GM23338 (cell line): ENCODE results near the gene CNGA4. TPM values are rescaled to one million over a fixed set of nuclear protein-coding genes. Genes with fewer than 3 reads are reported as not detected.
A peak's percentile ranks its signal among the peaks of the same experiment; 100 is the strongest.

Experiments used
- ATAC-seq: fragments of 200-7000 bp; cut with Tn5 transposase; 3 replicates; pipeline ENCODE4 v1.9.1; 2020
- DNase-seq: peaks from one replicate; pipeline ENCODE4 v3.0.0-alpha.2; 2015; ENCODE audit warnings: low spot score
- H2AFZ ChIP-seq: fragments of 200-600 bp; sonication (generic); 2 replicates; pipeline ENCODE4 v1.8.0; 2016; ENCODE audit warnings: antibody characterized with exemption, mild to moderate bottlenecking, moderate library complexity
- H3F3A ChIP-seq: fragments of 200-600 bp; sonication (generic); replicated peaks from 2 replicates; pipeline ENCODE4 v1.8.0; 2017; ENCODE audit warnings: antibody characterized with exemption, mixed run types, low read depth
- H3K27ac ChIP-seq: fragments of 200-600 bp; sonication (generic); 2 replicates; pipeline ENCODE4 v1.6.1; 2016; ENCODE audit warnings: low read depth
- H3K27me3 ChIP-seq: fragments of 200-600 bp; sonication (generic); 2 replicates; pipeline ENCODE4 v1.8.0; 2016; ENCODE audit warnings: mild to moderate bottlenecking, mixed run types, moderate library complexity; ENCODE audit not compliant: insufficient read depth
- H3K36me3 ChIP-seq: fragments of 200-600 bp; sonication (generic); 2 replicates; pipeline ENCODE4 v1.8.0; 2016; ENCODE audit warnings: mild to moderate bottlenecking; ENCODE audit not compliant: insufficient read depth
- H3K4me1 ChIP-seq: fragments of 200-600 bp; sonication (generic); 2 replicates; pipeline ENCODE4 v1.8.0; 2016; ENCODE audit warnings: mild to moderate bottlenecking, moderate library complexity; ENCODE audit not compliant: insufficient read depth
- H3K4me2 ChIP-seq: fragments of 200-600 bp; sonication (generic); 2 replicates; pipeline ENCODE4 v1.7.1; 2017; ENCODE audit warnings: mixed run types
- H3K4me3 ChIP-seq: fragments of 200-600 bp; sonication (generic); 2 replicates; pipeline ENCODE4 v1.6.1; 2016; ENCODE audit warnings: mixed run types
- H3K79me2 ChIP-seq: fragments of 200-600 bp; sonication (generic); replicated peaks from 2 replicates; pipeline ENCODE4 v1.8.0; 2017; ENCODE audit warnings: mild to moderate bottlenecking; ENCODE audit not compliant: insufficient read depth
- H3K9me2 ChIP-seq: fragments of 200-600 bp; sonication (generic); 2 replicates; pipeline ENCODE4 v1.8.0; 2017; ENCODE audit not compliant: insufficient read depth
- H4K20me1 ChIP-seq: fragments of 200-600 bp; sonication (generic); replicated peaks from 2 replicates; pipeline ENCODE4 v1.8.0; 2017; ENCODE audit warnings: mild to moderate bottlenecking; ENCODE audit not compliant: insufficient read depth
- H3K27ac Mint-ChIP-seq: 2 replicates; pipeline ENCODE4 v1.8.0; 2020; ENCODE audit warnings: inconsistent platforms, mild to moderate bottlenecking, moderate library complexity, mixed read lengths
- H3K27me3 Mint-ChIP-seq: 3 replicates; pipeline ENCODE4 v1.8.0; 2022; ENCODE audit warnings: low read depth, mild to moderate bottlenecking, moderate library complexity, mixed read lengths, inconsistent platforms; ENCODE audit not compliant: insufficient read depth, poor library complexity
- H3K36me3 Mint-ChIP-seq: 3 replicates; pipeline ENCODE4 v1.8.0; 2021; ENCODE audit warnings: low read depth, mild to moderate bottlenecking, inconsistent platforms, moderate library complexity, mixed read lengths
- H3K4me1 Mint-ChIP-seq: 3 replicates; pipeline ENCODE4 v1.8.0; 2020; ENCODE audit warnings: mild to moderate bottlenecking, inconsistent platforms, mixed read lengths
- H3K4me3 Mint-ChIP-seq: 3 replicates; pipeline ENCODE4 v1.8.0; 2021; ENCODE audit warnings: moderate library complexity, mild to moderate bottlenecking, inconsistent platforms, mixed read lengths
- H3K9me3 Mint-ChIP-seq: 3 replicates; pipeline ENCODE4 v1.8.0; 2020; ENCODE audit warnings: moderate library complexity, mild to moderate bottlenecking, inconsistent platforms, mixed read lengths
- CREB1 ChIP-seq: fragments of 250-450 bp; sonication (Bioruptor Pico); IDR thresholded peaks from 2 replicates; pipeline ENCODE4 v1.5.0; 2020; ENCODE audit warnings: low read depth, mild to moderate bottlenecking, moderate library complexity
- ETS1 ChIP-seq: IDR thresholded peaks from 2 replicates; pipeline ENCODE4 v1.6.1; 2016; ENCODE audit warnings: antibody characterized with exemption
- EZH2 ChIP-seq: fragments of 200-600 bp; sonication (generic); IDR thresholded peaks from one replicate; pipeline ENCODE4 v1.8.0; 2017; ENCODE audit warnings: antibody characterized with exemption, mild to moderate bottlenecking, low read depth; ENCODE audit not compliant: unreplicated experiment
- EZH2phosphoT487 ChIP-seq: fragments of 200-600 bp; sonication (generic); IDR thresholded peaks from one replicate; pipeline ENCODE4 v1.8.1; 2018; ENCODE audit warnings: antibody characterized with exemption; ENCODE audit not compliant: unreplicated experiment
- JUNB ChIP-seq: IDR thresholded peaks from one replicate; pipeline ENCODE4 v1.6.1; 2016; ENCODE audit warnings: antibody characterized with exemption; ENCODE audit not compliant: unreplicated experiment
- NANOG ChIP-seq: IDR thresholded peaks from 2 replicates; pipeline ENCODE4 v1.6.1; 2016; ENCODE audit warnings: antibody characterized with exemption, borderline replicate concordance
- STAT1 ChIP-seq: IDR thresholded peaks from one replicate; pipeline ENCODE4 v1.6.1; 2016; ENCODE audit warnings: antibody characterized with exemption; ENCODE audit not compliant: unreplicated experiment
- ZNF114 ChIP-seq: fragments of 250-450 bp; sonication (Bioruptor Pico); IDR thresholded peaks from 2 replicates; pipeline ENCODE4 v1.5.0; 2020; ENCODE audit warnings: mild to moderate bottlenecking, moderate library complexity
- ZNF331 ChIP-seq: fragments of 250-450 bp; sonication (Bioruptor Pico); IDR thresholded peaks from 2 replicates; pipeline ENCODE4 v1.5.0; 2020; ENCODE audit warnings: low read depth, mild to moderate bottlenecking, moderate library complexity
- polyA plus RNA-seq: library from polyadenylated mRNA; unstranded; fragments of >200 nt; fragmentation: Nextera tagmentation; extraction: Ambion mirVana; gene quantifications from 2 replicates; pipeline ENCODE4 v1.2.1, GENCODE V29; 2016
- total RNA-seq: library from RNA; depleted of rRNA; stranded (reverse); fragments of >200 nt; shearing (Covaris generic); gene quantifications from 2 replicates; pipeline ENCODE4 v1.2.3, GENCODE V29; 2014
- TF ChIP-seq, protein P1 (sequence below): IDR thresholded peaks from one replicate; pipeline ENCODE4 v1.6.1; 2018; ENCODE audit warnings: antibody characterized with exemption; ENCODE audit not compliant: unreplicated experiment
- TF ChIP-seq, protein P2 (sequence below): fragments of 250-450 bp; sonication (Bioruptor Pico); IDR thresholded peaks from 2 replicates; pipeline ENCODE4 v1.5.0; 2020; ENCODE audit warnings: mild to moderate bottlenecking, moderate library complexity

The CNGA4 gene
- total and polyA plus RNA-seq, 2 experiments from 2014 or later, result 0.15 TPM; not detected in 1

- 0 out of 2 replicates have a peak, but pooled peaks cover 3% of the 10 kb centered on the region for H3K4me1 ChIP-seq
- H2AFZ ChIP-seq, result peak overlapping the region; percentile 34; the same call in 1 of the 2 replicates
- no peak overlapping the region for H3K27ac Mint-ChIP-seq
- H3K4me2 ChIP-seq, result no peak overlapping the region
- H4K20me1 ChIP-seq, result no peaks in the 10 kb centered on the region
- H3K4me3 Mint-ChIP-seq, result no peak overlapping the region
- H3K27me3 ChIP-seq, result peaks cover 25% of the 10 kb centered on the region
- no peak for DNase-seq
- no peaks in the 10 kb centered on the region for H3K27me3 Mint-ChIP-seq
- ATAC-seq, result peak; percentile 19
- H3K4me3 ChIP-seq, result no peak overlapping the region
- no peaks in the 10 kb centered on the region for H3K36me3 Mint-ChIP-seq
- H3F3A ChIP-seq, result no peaks in the 10 kb centered on the region
- no peaks in the 10 kb centered on the region; the same call in 2 of the 3 replicates for H3K9me3 Mint-ChIP-seq
- TF ChIP-seq JUNB (no peak), CREB1 (CRISPR knock-in tag) (no peak), ZNF114 (CRISPR knock-in tag) (no peak), EZH2 (no peak), ZNF331 (CRISPR knock-in tag) (no peak), EZH2phosphoT487 (no peak), STAT1 (no peak), ETS1 (no peak), NANOG (no peak)
- TF ChIP-seq, protein P1, sequence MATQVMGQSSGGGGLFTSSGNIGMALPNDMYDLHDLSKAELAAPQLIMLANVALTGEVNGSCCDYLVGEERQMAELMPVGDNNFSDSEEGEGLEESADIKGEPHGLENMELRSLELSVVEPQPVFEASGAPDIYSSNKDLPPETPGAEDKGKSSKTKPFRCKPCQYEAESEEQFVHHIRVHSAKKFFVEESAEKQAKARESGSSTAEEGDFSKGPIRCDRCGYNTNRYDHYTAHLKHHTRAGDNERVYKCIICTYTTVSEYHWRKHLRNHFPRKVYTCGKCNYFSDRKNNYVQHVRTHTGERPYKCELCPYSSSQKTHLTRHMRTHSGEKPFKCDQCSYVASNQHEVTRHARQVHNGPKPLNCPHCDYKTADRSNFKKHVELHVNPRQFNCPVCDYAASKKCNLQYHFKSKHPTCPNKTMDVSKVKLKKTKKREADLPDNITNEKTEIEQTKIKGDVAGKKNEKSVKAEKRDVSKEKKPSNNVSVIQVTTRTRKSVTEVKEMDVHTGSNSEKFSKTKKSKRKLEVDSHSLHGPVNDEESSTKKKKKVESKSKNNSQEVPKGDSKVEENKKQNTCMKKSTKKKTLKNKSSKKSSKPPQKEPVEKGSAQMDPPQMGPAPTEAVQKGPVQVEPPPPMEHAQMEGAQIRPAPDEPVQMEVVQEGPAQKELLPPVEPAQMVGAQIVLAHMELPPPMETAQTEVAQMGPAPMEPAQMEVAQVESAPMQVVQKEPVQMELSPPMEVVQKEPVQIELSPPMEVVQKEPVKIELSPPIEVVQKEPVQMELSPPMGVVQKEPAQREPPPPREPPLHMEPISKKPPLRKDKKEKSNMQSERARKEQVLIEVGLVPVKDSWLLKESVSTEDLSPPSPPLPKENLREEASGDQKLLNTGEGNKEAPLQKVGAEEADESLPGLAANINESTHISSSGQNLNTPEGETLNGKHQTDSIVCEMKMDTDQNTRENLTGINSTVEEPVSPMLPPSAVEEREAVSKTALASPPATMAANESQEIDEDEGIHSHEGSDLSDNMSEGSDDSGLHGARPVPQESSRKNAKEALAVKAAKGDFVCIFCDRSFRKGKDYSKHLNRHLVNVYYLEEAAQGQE, result no peak
- TF ChIP-seq, protein P2, sequence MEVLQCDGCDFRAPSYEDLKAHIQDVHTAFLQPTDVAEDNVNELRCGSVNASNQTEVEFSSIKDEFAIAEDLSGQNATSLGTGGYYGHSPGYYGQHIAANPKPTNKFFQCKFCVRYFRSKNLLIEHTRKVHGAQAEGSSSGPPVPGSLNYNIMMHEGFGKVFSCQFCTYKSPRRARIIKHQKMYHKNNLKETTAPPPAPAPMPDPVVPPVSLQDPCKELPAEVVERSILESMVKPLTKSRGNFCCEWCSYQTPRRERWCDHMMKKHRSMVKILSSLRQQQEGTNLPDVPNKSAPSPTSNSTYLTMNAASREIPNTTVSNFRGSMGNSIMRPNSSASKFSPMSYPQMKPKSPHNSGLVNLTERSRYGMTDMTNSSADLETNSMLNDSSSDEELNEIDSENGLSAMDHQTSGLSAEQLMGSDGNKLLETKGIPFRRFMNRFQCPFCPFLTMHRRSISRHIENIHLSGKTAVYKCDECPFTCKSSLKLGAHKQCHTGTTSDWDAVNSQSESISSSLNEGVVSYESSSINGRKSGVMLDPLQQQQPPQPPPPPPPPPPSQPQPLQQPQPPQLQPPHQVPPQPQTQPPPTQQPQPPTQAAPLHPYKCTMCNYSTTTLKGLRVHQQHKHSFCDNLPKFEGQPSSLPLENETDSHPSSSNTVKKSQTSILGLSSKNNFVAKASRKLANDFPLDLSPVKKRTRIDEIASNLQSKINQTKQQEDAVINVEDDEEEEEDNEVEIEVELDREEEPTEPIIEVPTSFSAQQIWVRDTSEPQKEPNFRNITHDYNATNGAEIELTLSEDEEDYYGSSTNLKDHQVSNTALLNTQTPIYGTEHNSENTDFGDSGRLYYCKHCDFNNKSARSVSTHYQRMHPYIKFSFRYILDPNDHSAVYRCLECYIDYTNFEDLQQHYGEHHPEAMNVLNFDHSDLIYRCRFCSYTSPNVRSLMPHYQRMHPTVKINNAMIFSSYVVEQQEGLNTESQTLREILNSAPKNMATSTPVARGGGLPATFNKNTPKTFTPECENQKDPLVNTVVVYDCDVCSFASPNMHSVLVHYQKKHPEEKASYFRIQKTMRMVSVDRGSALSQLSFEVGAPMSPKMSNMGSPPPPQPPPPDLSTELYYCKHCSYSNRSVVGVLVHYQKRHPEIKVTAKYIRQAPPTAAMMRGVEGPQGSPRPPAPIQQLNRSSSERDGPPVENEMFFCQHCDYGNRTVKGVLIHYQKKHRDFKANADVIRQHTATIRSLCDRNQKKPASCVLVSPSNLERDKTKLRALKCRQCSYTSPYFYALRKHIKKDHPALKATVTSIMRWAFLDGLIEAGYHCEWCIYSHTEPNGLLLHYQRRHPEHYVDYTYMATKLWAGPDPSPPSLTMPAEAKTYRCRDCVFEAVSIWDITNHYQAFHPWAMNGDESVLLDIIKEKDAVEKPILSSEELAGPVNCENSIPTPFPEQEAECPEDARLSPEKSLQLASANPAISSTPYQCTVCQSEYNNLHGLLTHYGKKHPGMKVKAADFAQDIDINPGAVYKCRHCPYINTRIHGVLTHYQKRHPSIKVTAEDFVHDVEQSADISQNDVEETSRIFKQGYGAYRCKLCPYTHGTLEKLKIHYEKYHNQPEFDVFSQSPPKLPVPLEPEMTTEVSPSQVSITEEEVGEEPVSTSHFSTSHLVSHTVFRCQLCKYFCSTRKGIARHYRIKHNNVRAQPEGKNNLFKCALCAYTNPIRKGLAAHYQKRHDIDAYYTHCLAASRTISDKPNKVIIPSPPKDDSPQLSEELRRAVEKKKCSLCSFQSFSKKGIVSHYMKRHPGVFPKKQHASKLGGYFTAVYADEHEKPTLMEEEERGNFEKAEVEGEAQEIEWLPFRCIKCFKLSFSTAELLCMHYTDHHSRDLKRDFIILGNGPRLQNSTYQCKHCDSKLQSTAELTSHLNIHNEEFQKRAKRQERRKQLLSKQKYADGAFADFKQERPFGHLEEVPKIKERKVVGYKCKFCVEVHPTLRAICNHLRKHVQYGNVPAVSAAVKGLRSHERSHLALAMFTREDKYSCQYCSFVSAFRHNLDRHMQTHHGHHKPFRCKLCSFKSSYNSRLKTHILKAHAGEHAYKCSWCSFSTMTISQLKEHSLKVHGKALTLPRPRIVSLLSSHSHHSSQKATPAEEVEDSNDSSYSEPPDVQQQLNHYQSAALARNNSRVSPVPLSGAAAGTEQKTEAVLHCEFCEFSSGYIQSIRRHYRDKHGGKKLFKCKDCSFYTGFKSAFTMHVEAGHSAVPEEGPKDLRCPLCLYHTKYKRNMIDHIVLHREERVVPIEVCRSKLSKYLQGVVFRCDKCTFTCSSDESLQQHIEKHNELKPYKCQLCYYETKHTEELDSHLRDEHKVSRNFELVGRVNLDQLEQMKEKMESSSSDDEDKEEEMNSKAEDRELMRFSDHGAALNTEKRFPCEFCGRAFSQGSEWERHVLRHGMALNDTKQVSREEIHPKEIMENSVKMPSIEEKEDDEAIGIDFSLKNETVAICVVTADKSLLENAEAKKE (CRISPR knock-in tag), result no peak
- no peaks in the 10 kb centered on the region for H3K79me2 ChIP-seq
- H3K9me2 ChIP-seq, result no peaks in the 10 kb centered on the region
- peaks cover 7% of the 10 kb centered on the region; the same call in 2 of the 3 replicates for H3K4me1 Mint-ChIP-seq
- no peak overlapping the region for H3K27ac ChIP-seq
- H3K36me3 ChIP-seq, result no peaks in the 10 kb centered on the region
Observed at GRCh38 chr11:6251990-6252473, 13.1 kb downstream of the CNGA4 start.
